ENCODE data around the gene PTPRH. TPM values are rescaled to one million over a fixed set of nuclear protein-coding genes. Genes with fewer than 3 reads are reported as not detected.
"Not testable (repeated sequence)": the region's sequence is repeated elsewhere in the genome, so short reads cannot be mapped to it uniquely, and the experiment has no call there.

Gene PTPRH
- total RNA-seq, 1 experiment from 2014 or later, result 38.1 TPM

DNA sequence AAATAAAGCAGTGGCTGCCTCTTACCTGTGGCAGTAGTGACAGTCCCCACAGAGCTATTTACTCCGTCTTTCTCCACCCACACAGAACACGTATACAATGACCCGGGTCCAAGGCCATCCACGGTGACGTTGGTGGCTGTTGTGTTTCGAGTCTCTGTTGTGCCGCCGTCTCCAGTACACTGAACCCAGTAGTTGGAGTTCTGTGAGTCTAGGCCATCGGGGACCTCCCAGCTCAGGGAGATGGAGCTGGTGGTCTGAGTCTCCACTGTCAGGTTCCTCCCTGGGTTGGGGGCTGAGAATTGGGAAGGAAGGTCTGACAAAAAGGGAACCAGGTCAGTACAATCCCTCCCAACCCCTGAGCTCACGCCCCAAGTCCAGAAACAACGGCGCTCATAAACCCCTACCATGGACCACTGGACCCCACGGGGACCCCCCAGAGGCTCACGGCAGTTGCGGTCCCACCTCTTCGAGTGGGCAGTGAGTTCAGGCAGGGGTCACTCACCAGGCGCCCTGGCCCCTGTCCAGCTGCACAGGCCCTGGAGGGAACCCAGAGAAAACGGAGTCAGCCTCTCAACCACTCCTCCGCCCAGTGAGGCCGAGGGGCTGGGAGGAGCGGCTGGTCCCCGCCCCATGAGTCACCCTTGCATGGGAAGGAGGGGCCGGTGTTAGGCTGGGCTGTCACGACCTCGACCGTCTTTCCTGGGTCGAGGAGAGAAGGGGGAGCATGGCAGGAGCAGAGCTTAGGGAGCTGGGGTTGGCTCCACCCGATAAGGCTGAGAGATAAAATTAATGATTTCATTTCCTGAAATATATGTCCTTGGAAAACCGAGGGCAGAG, 2.4 kb downstream of the PTPRH start:
- DNase-seq (ENCODE audit: low read depth, low spot score), result peak; percentile 85
- in situ Hi-C loops (cut with HindIII; ENCODE audit: low pct_unique_long_range_greater_than_20kb, low sequenced_read_pairs), result no loop called here

DNA sequence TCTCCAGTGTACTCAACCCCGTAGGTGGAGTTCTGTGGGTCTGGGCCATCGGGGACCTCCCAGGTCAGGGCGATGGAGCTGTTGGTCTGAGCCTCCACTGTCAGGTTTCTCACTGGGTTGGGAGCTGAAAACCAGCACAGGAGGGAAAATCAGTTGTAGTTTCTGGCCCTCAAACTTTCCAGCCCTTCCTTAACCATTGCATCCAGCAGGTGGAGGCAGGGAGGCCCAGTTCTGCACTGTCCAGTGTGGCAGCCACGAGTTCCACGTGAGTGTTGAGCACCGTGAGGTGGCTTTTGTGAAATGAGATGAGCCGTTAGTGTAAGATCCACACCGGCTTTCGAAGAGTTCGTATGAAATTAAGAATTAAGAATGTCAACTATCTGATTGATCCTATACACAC, 7.1 kb downstream of the PTPRH start:
- in situ Hi-C loops (cut with HindIII; ENCODE audit: low pct_unique_long_range_greater_than_20kb, low sequenced_read_pairs), result not testable (repeated sequence)
- DNase-seq (ENCODE audit: low read depth, low spot score), result peak; percentile 27

DNA sequence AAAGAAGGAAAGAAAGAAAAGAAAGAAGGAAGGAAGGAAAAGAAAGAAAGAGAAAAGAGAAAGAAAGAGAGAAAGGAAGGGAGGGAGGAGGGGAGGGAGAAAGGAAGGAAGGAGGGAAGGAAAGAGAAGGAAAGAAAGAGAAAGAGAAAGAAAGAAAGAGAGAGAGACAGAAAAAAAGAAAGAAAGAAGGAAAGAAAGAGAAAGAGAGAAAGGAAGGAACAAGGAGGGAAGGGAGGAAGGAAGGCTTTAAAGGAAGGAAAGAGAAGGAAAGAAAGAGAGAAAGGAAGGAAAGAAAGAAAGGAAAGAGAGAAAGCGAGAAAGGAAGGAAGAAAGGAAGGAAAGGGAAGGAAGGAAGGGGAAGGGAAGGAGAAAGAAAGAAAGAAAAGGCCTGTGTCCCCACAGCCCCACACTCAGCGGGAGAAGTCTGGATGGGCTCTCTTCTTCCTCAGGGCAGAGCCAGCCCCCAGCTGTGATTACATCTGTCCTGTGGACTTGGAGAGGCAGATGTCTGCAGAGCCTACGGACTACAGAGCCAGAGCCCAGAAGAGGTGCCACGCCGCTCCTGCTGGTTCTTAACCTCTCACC, 9.6 kb downstream of the PTPRH start:
- in situ Hi-C loops (cut with HindIII; ENCODE audit: low pct_unique_long_range_greater_than_20kb, low sequenced_read_pairs), result no loop called here
- DNase-seq (ENCODE audit: low read depth, low spot score), result no peak

DNA sequence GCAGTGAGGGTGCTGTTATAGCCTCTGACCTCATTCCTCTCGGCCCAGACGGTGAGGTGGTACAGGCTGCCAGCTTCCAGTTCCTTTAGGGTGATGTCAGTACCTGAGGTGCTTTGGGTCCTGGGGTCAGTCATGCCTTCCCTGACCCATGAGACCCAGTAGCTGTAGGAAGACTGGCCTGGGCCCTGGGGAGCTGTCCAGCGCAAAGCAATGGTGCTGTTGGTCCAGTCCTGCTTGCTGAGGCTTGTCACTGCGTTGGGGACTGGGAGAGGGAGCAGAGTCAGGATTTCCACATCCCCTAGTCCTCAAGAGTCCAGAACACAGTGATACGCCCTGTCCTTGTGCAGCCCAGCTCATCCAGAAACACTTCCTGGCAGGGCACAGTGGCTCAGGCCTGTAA, 10.7 kb downstream of the PTPRH start:
- in situ Hi-C loops (cut with HindIII; ENCODE audit: low pct_unique_long_range_greater_than_20kb, low sequenced_read_pairs), result no loop called here
- DNase-seq (ENCODE audit: low read depth, low spot score), result no peak

DNA sequence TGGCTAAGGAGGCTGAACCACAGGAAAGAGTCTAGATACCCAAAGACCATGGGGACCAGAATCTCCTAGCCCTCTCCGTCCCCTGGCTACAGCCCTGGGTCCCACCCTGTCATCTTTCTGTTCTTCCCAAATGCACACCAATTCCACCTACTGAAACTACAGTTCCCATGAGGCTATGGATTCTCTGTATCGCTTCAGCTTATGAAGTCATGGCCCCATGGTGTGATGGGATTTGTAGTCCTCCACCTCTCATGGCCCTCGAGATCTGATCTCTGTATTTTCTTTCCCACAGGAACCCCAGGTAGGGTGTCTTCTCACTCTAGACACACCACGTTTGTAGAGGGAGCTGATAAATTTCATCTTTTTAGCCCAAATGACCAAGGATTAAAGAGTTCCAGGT, 11.8 kb downstream of the PTPRH start:
- in situ Hi-C loops (cut with HindIII; ENCODE audit: low pct_unique_long_range_greater_than_20kb, low sequenced_read_pairs), result no loop called here
- peak; percentile 48 for DNase-seq (ENCODE audit: low read depth, low spot score)

DNA sequence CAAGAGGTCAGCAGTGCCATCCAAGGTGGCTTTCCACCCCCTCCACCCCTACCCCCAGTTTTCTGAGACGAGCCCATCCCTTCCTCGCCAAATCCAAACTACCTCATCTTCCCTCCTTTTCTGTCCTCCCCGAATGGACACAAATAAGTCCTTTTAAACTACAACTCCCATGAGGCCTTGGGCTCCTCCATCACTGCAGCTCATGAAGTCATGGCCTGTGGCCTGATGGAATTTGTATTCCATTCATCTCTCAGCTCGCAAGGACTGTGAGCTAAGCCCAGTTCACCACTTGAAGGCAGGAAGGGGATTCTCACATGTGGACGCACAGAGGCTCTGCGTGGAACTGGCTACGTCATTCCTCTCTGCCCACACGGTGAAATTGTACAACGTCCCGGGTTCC, 12.5 kb downstream of the PTPRH start:
- peak; percentile 42 for DNase-seq (ENCODE audit: low read depth, low spot score)
- in situ Hi-C loops (cut with HindIII; ENCODE audit: low pct_unique_long_range_greater_than_20kb, low sequenced_read_pairs), result no loop called here

DNA sequence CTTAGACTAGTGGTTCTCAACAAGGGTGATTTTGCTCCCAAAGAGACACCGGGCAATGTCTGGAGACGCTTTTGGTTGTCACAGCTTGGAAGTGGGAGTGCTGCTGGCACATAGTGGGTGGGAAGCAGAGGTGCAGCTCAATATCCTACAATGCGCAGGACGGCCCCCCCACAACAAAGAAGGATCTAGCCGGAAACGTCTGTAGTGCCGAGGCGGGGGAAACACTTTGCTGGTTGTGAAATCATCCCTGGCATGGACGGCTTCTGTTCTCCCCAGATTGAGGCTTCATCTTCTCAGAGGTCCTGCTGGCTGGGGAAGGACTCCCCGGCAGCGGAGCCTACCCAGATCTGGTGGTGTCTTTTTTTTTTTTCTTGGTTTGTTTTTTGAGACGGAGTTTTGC, 15.8 kb downstream of the PTPRH start:
- in situ Hi-C loops (cut with HindIII; ENCODE audit: low pct_unique_long_range_greater_than_20kb, low sequenced_read_pairs), result no loop called here
- DNase-seq (ENCODE audit: low read depth, low spot score), result no peak

DNA sequence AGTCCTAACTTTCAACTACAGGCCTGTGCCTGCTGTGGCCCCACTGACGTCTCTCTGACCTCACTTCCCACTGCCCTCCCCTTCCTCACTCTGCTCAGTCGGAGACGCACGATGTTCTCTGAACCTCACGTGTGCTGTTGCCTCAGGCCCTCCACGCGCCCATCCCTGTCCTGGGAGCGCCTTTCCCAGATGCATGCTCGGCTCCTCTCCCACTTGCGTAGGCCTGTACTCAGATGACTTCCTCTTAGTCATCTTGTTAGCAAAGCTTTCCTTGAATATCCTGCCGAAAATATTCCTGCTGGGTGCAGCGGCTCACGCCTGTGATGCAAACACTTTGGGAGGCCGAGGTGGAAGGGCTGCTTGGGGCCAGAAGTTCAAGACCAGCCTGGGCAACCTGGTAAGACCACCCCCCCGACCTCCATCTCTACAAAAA, 19.9 kb downstream of the PTPRH start:
- in situ Hi-C loops (cut with HindIII; ENCODE audit: low pct_unique_long_range_greater_than_20kb, low sequenced_read_pairs), result no loop called here
- peak; percentile 99 for DNase-seq (ENCODE audit: low read depth, low spot score)

DNA sequence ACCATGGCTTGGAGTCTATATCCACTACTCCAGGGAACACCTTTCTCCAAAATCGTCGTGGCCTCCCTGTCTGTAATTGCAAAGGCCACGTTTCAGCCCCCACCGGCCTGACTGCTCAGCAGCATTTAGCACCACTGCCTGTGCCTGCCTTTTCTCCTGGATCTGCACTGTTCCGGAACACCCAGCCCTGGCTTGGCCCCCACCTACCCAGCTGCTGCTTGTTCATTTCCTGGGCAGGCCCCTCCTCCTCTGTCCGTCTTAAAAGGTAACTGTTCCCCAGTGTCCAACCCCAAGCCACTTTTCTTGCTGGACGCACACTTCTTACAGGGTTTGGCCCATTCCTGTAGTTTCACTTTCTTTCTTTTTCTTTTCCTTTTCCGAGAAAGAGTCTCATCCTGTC, 20.7 kb downstream of the PTPRH start:
- peak; percentile 54 for DNase-seq (ENCODE audit: low read depth, low spot score)
- in situ Hi-C loops (cut with HindIII; ENCODE audit: low pct_unique_long_range_greater_than_20kb, low sequenced_read_pairs), result no loop called here

DNA sequence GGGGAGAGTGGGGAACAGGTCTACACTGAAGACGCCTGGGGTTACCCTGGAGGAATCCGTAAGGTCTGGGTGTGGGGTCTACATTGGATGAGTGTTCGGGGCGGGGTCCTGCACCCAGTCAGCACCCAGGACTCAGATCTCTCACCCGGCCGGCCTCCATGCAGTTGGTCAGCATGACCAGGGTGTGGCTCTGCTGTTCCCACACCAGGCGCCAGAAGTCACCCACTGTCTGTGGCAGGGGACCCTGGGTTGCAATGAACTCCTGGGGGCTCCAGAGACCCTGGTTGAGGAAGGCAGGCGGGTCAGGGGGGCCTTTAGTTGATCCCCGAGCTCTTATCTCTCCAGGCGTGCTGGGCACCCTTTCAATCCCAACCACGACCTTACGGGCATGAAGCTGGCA, 23.2 kb downstream of the PTPRH start:
- DNase-seq (ENCODE audit: low read depth, low spot score), result no peak
- in situ Hi-C loops (cut with HindIII; ENCODE audit: low pct_unique_long_range_greater_than_20kb, low sequenced_read_pairs), result no loop called here

DNA sequence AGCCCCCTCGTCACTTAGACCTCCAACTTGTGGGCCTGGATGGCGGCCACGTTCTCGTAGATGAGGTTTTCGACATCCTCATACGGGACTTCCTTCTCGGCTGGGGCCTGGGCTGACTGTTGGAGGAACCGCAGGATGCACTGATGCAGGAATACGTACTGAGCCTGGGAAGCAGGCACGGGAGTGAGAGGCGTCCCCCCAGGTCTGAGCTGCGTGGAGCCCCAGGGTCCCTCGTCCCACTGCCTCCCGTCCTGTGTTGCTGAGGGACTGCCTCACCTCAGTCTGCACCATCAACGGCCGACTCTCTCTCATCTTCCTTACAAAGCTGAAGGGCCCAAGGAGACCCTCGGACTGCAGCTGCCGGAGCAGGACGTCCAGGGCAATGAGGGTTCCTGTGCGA, 27.6 kb downstream of the PTPRH start:
- no peak for DNase-seq (ENCODE audit: low read depth, low spot score)
- in situ Hi-C loops (cut with HindIII; ENCODE audit: low pct_unique_long_range_greater_than_20kb, low sequenced_read_pairs), result no loop called here

DNA sequence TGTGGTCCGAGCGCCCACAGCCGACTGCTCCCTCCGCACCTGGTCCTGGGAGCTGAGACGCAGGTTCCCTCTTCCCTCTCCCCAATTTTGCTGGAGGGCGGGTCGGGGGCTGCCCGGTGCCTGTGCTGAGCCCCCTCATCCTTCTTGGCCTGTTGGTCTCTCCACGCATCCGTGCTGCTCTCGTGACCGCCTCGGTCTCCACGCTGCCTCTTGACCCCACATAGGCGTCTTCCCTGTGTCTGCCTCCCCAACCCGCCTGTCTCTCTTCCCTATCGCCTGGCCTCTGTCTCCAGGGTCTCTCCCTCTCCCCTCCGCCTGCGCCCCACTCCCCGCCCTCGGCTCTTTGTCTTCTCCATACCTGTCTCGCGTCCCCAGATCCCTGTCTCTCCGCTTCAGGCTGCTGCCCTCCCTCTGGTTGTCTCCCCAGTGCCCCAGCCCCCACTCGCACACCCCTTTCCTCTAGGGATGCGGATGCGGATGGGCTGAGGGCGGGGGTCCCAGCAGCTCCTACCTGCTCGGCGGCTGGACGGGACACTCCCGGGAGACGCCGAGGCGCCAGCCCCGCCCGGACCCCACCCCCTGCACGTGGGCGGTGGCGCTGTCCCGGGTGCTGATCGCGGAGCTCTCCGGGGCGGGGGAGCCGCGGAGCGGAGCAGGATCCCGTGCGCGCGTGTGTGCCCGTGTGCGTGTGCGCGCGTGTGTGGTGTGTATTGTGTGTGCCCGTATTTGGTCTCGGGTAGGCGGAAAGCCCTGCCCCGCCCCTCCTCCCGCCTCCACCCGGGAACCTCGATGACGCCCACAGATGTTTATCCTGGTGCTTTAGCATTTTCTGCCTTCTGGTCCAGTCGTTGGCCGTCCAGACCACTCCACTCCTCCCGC, 29.5 kb downstream of the PTPRH start, which contains the start of gene SYT5:
TSS of gene SYT5 (minus strand) at position 684 of the 879 bp plus-strand sequence. CDS start 1,248 bp downstream, outside the sequence.
- in situ Hi-C loops (cut with HindIII; ENCODE audit: low pct_unique_long_range_greater_than_20kb, low sequenced_read_pairs), result no loop called here

DNA sequence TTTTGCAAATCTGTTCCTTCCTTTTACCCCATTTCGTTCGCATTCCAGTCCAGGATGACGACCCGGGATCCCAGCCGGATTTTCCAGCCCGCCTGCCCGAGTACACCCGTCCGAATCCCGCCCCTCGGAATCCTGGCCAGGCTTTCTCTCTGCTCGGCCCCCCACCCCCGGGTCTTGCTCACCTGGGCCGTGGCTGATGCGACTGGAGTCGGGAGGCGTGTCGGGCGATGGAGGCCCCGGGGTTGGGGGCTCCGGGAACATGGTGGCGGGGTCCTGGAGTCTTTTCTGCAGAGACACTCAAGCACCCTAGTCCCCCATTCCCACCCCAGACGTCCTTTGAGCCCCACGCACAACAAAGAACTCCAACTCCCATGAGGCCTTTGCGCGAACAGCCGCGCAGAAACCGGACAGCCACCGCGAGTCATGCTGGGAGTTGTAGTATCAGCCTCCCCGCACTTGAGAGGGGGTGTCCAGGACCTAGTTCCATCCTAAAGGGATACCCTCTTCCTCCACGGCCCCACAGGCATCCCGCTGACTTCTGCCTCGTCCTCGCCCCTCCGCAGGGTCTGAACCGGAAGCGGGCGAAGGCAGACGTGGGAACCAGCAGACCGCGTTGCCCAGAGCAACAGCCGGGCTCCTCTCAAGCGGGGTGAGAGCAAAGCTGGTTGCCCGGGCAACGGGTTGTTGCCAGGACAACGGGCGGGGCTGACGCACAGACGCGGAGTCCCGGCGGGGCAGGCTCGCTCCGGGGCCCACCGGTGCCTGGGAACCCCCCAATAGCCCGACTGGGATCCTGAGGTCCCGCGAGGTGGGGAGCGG, 30.3 kb downstream of the PTPRH start:
- in situ Hi-C loops (cut with HindIII; ENCODE audit: low pct_unique_long_range_greater_than_20kb, low sequenced_read_pairs), result no loop called here
- peak; percentile 78 for DNase-seq (ENCODE audit: low read depth, low spot score)

More for the DNA sequence above, 29.5 kb downstream of the PTPRH start, which contains the start of gene SYT5:
- no peak for DNase-seq (ENCODE audit: low read depth, low spot score)

DNA sequence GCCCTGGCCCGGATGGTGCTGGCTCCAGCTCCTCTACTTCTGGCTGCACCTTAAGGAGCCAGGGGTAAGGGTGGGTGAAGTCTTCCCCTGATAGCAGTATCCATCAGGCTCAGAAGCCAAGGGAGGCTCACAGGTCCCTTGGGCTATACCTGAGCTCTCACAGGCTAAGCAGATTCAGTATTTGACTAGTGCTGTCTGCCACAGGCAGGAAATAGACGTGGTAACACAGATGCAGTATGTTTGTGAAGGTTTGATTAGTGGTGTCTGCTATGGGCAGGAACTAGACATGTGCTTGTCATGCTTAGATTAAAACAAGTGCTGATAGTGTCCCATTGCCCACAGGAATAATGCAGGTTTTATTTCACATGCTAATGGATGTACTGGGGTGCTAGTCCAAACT, 33.2 kb downstream of the PTPRH start:
- DNase-seq (ENCODE audit: low read depth, low spot score), result peak; percentile 64
- in situ Hi-C loops (cut with HindIII; ENCODE audit: low pct_unique_long_range_greater_than_20kb, low sequenced_read_pairs), result no loop called here

DNA sequence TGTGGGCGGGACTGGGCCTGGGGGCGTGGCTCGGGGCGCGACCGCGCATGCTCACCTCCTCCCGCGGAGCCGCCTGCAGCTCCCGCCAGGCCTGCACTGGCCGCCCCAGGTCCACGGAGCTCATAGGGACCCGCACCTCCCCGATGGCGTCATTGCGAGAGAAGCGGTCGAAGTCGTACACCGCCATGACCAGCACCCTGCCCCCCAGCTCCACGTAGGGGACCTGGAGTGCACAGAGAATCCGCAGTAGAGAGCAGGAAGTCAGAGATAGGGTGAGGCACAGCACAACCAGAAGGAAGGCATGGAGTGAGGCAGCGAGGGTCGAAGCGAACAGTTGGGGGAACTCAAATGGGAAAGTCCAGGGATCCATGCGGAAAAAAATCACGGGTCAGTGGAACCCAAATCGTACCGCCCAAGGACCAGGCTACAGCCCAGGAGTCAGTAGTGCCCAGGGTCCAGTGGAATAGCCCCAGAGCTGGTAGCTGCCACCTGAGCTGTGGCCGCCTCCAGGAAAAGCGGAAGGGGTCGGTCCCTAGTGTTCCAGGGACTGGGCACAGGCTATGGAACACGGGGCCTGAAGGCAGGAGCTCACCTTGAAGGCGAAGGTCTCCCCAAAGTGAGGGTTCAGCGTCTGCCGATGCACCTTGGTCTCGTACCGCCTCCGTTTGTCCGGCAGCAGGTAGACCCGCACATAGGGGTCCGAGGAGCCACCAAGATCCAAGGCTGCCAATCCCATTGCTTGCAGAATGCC, 34.0 kb downstream of the PTPRH start:
- DNase-seq (ENCODE audit: low read depth, low spot score), result no peak
- in situ Hi-C loops (cut with HindIII; ENCODE audit: low pct_unique_long_range_greater_than_20kb, low sequenced_read_pairs), result no loop called here

DNA sequence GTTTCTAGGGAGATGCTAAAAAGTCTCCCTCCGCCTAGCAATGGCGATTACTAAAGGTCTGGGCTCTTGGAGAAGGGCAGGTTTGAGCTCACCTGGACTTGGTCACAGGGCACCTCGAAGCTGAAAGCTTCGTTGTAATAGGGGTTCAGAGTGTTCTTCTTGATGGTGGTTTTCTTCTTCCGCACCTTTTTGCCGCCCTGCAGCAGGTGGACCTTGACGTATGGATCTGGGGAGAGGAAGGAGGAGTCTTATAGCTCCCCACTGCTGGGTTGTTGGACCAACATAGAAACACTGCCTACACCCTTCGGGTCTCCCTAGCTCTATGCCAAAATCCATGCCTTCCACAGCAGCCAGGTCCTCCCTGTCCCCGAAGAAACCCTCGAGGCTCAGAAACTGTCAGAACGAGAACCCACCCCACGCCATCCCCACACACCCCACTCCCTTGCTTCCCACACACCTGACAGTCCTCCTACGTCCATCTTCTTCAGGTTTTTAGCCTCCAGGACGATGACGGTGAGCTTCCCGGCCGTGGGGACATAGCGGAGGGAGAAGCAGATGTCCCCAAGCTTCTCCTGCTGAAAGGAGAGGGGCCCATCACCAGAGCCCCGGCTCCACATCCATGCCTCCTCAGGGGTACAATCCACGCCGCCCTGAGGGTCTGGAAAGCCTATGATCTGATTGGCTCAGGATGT, 34.7 kb downstream of the PTPRH start:
- DNase-seq (ENCODE audit: low read depth, low spot score), result no peak
- in situ Hi-C loops (cut with HindIII; ENCODE audit: low pct_unique_long_range_greater_than_20kb, low sequenced_read_pairs), result no loop called here

All from SK-MEL-5 (cell line).